K562 (cell line): Measurements from ENCODE around the gene SLC16A4. TPM values are rescaled to one million over a fixed set of nuclear protein-coding genes. Genes with fewer than 3 reads are reported as not detected.

Source experiments
- BCOR ChIP-seq: fragments of 450-650 bp; IDR thresholded peaks from 2 replicates; pipeline ENCODE4 v1.6.1; 2016
- C11orf30 ChIP-seq: fragments of 450-650 bp; IDR thresholded peaks from 2 replicates; pipeline ENCODE4 v1.6.1; 2016; ENCODE audit warnings: low read depth, mild to moderate bottlenecking
- ESRRB ChIP-seq: fragments of 250-450 bp; sonication (Bioruptor Pico); IDR thresholded peaks from 2 replicates; pipeline ENCODE4 v1.5.0; 2020; ENCODE audit warnings: mild to moderate bottlenecking, moderate library complexity, borderline replicate concordance
- GATA2 ChIP-seq: sonication (generic); formaldehyde crosslinking; IDR thresholded peaks from 2 replicates; pipeline ENCODE4 v1.4.0; 2020; ENCODE audit warnings: mild to moderate bottlenecking, missing genetic modification reagents
- HDAC2 ChIP-seq: fragments of 450-650 bp; IDR thresholded peaks from 2 replicates; pipeline ENCODE4 v1.6.1; 2016; ENCODE audit warnings: mild to moderate bottlenecking
- NFRKB ChIP-seq: fragments of 450-650 bp; IDR thresholded peaks from 2 replicates; pipeline ENCODE4 v1.6.1; 2016; ENCODE audit warnings: low read depth
- NR4A1 ChIP-seq, 2 experiments: fragments of 250-450 bp in 1 of 2; fragments of 450-650 bp in 1 of 2; sonication (Bioruptor Pico) in 1 of 2; IDR thresholded peaks; 2 replicates each; pipeline versions ENCODE4 v1.4.0 to v1.6.1; 2016 to 2020; ENCODE audit warnings: mild to moderate bottlenecking in 2 of 2, missing compliant biosample characterization in 1 of 2, missing genetic modification characterization in 1 of 2, moderate library complexity in 1 of 2
- POLR2B ChIP-seq: fragments of 450-650 bp; IDR thresholded peaks from 2 replicates; pipeline ENCODE4 v1.6.1; 2018; ENCODE audit warnings: low read depth; ENCODE audit not compliant: partially characterized antibody
- PYGO2 ChIP-seq: fragments of 450-650 bp; IDR thresholded peaks from 2 replicates; pipeline ENCODE4 v1.6.1; 2016; ENCODE audit warnings: mild to moderate bottlenecking, missing genetic modification characterization, moderate library complexity, missing compliant biosample characterization
- RHOXF2B ChIP-seq: fragments of 250-450 bp; sonication (Bioruptor Pico); conservative IDR thresholded peaks from 2 replicates; pipeline ENCODE4 v1.5.1; 2021
- RUNX1 ChIP-seq: sonication (generic); IDR thresholded peaks from 2 replicates; pipeline ENCODE4 v1.6.1; 2016; ENCODE audit warnings: antibody characterized with exemption, low read depth
- SLC30A9 ChIP-seq: fragments of 250-450 bp; sonication (Bioruptor Pico); IDR thresholded peaks from 2 replicates; pipeline ENCODE4 v1.8.0; 2022; ENCODE audit warnings: mild to moderate bottlenecking, moderate library complexity
- SOX6 ChIP-seq: fragments of 450-650 bp; IDR thresholded peaks from 2 replicates; pipeline ENCODE4 v1.6.1; 2014; ENCODE audit warnings: mild to moderate bottlenecking
- STAT5A ChIP-seq: IDR thresholded peaks from 2 replicates; pipeline ENCODE4 v1.6.1; 2012; ENCODE audit warnings: low read length, inconsistent platforms, borderline replicate concordance
- TFAM ChIP-seq: fragments of 250-450 bp; sonication (Bioruptor Pico); conservative IDR thresholded peaks from 2 replicates; pipeline ENCODE4 v1.5.0; 2021; ENCODE audit warnings: mild to moderate bottlenecking, moderate library complexity
- TRIM24 ChIP-seq, 2 experiments: fragments of 450-650 bp; IDR thresholded peaks; 2 replicates each; pipeline ENCODE4 v1.6.1; 2016
- YY1 ChIP-seq, 3 experiments: IDR thresholded peaks; 2 replicates each; pipeline ENCODE4 v1.6.1; 2011; ENCODE audit warnings: low read length in 2 of 3, mild to moderate bottlenecking in 2 of 3, moderate library complexity in 2 of 3, borderline replicate concordance in 1 of 3, control low read depth in 1 of 3, low read depth in 1 of 3; ENCODE audit not compliant: insufficient read depth in 3 of 3, insufficient replicate concordance in 2 of 3, control insufficient read depth in 1 of 3, insufficient read length in 1 of 3; ENCODE audit errors: extremely low read depth in 1 of 3
- ZBTB17 ChIP-seq: fragments of 450-650 bp; formaldehyde crosslinking; IDR thresholded peaks from 2 replicates; pipeline ENCODE4 v1.4.0; 2020; ENCODE audit warnings: mild to moderate bottlenecking
- ZNF212 ChIP-seq: fragments of 450-650 bp; formaldehyde crosslinking; IDR thresholded peaks from 2 replicates; pipeline ENCODE4 v1.4.0; 2020; ENCODE audit warnings: mild to moderate bottlenecking
- ZNF217 ChIP-seq: sonication (generic); formaldehyde crosslinking; IDR thresholded peaks from 2 replicates; pipeline ENCODE4 v1.8.0; 2022; ENCODE audit warnings: mild to moderate bottlenecking, missing genetic modification reagents
- ZNF324 ChIP-seq: fragments of 250-450 bp; sonication (Bioruptor Pico); IDR thresholded peaks from 2 replicates; pipeline ENCODE4 v1.4.0; 2020; ENCODE audit warnings: mild to moderate bottlenecking
- ZNF586 ChIP-seq: fragments of 450-650 bp; formaldehyde crosslinking; conservative IDR thresholded peaks from 2 replicates; pipeline ENCODE4 v1.4.0; 2020; ENCODE audit warnings: mild to moderate bottlenecking, moderate library complexity
- ZNF717 ChIP-seq: fragments of 250-450 bp; sonication (Bioruptor Pico); IDR thresholded peaks from 2 replicates; pipeline ENCODE4 v1.5.0; 2021
- ZZZ3 ChIP-seq: fragments of 450-650 bp; IDR thresholded peaks from 2 replicates; pipeline ENCODE4 v1.6.1; 2016; ENCODE audit warnings: antibody characterized with exemption, mild to moderate bottlenecking, moderate library complexity
- polyA plus RNA-seq, 8 experiments: library from polyadenylated mRNA; depleted of rRNA in 4 of 8; stranded (reverse) in 5 of 8; unstranded in 3 of 8; fragments of >200 nt; fragmentation: Nextera tagmentation in 2 of 8; fragmentation: Illumina TruSeq in 1 of 8; extraction: Ambion mirVana in 2 of 8; extraction: Trizol in 1 of 8; gene quantifications; 2 replicates each; pipeline versions ENCODE4 v1.2.1 to v1.2.3, GENCODE V29; 2011 to 2014; ENCODE audit warnings: inconsistent platforms in 1 of 8, missing spikeins in 1 of 8
- total RNA-seq, 7 experiments: library from RNA; depleted of rRNA in 6 of 7; stranded (reverse); fragments of >200 nt in 6 of 7; fragmentation: Illumina TruSeq in 2 of 7; extraction: Trizol in 2 of 7; gene quantifications; 2 replicates each; pipeline versions ENCODE4 v1.2.1 to v1.2.3, GENCODE V29; 2011 to 2021; ENCODE audit warnings: low replicate concordance in 1 of 7
- TF ChIP-seq, protein P1 (sequence below): sonication (generic); formaldehyde crosslinking; IDR thresholded peaks from 2 replicates; pipeline ENCODE4 v1.8.0; 2022; ENCODE audit warnings: missing genetic modification reagents, mild to moderate bottlenecking, borderline replicate concordance
- TF ChIP-seq, protein P2 (sequence below): fragments of 250-450 bp; sonication (Bioruptor Pico); IDR thresholded peaks from 2 replicates; pipeline ENCODE4 v1.8.0; 2021; ENCODE audit warnings: moderate library complexity, mild to moderate bottlenecking, inconsistent platforms
- TF ChIP-seq, protein P3 (sequence below): sonication (generic); IDR thresholded peaks from 2 replicates; pipeline ENCODE4 v1.6.1; 2016
- TF ChIP-seq, protein P4 (sequence below): fragments of 450-650 bp; IDR thresholded peaks from one replicate; pipeline ENCODE4 v1.6.1; 2018; ENCODE audit warnings: mild to moderate bottlenecking, moderate library complexity; ENCODE audit not compliant: partially characterized antibody

SLC16A4 gene
- total and polyA plus RNA-seq, 9 of the 15 experiments (the other 6 are each of a cell fraction or from before 2014, with no cell fraction given), result 0.04 to 0.31 (median 0.18) TPM; not detected in 1

- no peak for TF ChIP-seq ZNF324
- TF ChIP-seq BCOR, result peak; percentile 19; the same call in 1 of the 2 replicates
- peak; percentile 79 for TF ChIP-seq SOX6
- TF ChIP-seq ZBTB17 (CRISPR knock-in tag), result no peak
- TF ChIP-seq YY1 (IDR thresholded peaks at IDR 0.05; ENCODE audit: borderline replicate concordance in 1 of 3, control insufficient read depth in 1 of 3, extremely low read depth in 1 of 3, insufficient read depth in 3 of 3, insufficient read length in 1 of 3, insufficient replicate concordance in 2 of 3, low read depth in 1 of 3, low read length in 2 of 3), result no peak
- TF ChIP-seq TFAM, result no peak
- TF ChIP-seq PYGO2, result peak; percentile 54; the same call in 1 of the 2 replicates
- TF ChIP-seq RHOXF2B (CRISPR knock-in tag), result no peak
- TF ChIP-seq ESRRB, result no peak
- TF ChIP-seq ZZZ3, result no peak
- no peak for TF ChIP-seq ZNF212
- TF ChIP-seq HDAC2, result peak; percentile 94
- TF ChIP-seq, protein P1, sequence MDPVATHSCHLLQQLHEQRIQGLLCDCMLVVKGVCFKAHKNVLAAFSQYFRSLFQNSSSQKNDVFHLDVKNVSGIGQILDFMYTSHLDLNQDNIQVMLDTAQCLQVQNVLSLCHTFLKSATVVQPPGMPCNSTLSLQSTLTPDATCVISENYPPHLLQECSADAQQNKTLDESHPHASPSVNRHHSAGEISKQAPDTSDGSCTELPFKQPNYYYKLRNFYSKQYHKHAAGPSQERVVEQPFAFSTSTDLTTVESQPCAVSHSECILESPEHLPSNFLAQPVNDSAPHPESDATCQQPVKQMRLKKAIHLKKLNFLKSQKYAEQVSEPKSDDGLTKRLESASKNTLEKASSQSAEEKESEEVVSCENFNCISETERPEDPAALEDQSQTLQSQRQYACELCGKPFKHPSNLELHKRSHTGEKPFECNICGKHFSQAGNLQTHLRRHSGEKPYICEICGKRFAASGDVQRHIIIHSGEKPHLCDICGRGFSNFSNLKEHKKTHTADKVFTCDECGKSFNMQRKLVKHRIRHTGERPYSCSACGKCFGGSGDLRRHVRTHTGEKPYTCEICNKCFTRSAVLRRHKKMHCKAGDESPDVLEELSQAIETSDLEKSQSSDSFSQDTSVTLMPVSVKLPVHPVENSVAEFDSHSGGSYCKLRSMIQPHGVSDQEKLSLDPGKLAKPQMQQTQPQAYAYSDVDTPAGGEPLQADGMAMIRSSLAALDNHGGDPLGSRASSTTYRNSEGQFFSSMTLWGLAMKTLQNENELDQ, result no peak
- TF ChIP-seq, protein P2, sequence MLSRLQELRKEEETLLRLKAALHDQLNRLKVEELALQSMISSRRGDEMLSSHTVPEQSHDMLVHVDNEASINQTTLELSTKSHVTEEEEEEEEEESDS, result no peak
- no peak for TF ChIP-seq NFRKB
- TF ChIP-seq C11orf30, result no peak
- TF ChIP-seq, protein P3, sequence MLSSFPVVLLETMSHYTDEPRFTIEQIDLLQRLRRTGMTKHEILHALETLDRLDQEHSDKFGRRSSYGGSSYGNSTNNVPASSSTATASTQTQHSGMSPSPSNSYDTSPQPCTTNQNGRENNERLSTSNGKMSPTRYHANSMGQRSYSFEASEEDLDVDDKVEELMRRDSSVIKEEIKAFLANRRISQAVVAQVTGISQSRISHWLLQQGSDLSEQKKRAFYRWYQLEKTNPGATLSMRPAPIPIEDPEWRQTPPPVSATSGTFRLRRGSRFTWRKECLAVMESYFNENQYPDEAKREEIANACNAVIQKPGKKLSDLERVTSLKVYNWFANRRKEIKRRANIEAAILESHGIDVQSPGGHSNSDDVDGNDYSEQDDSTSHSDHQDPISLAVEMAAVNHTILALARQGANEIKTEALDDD, result no peak
- no peak for TF ChIP-seq ZNF217 (CRISPR knock-in tag)
- TF ChIP-seq STAT5A, result peak; percentile 67
- TF ChIP-seq ZNF717 (CRISPR knock-in tag), result no peak
- no peak for TF ChIP-seq NR4A1 (CRISPR knock-in tag; IDR thresholded peaks at IDR 0.05)
- 0 out of 2 replicates have a peak, but pooled peaks have one; percentile 42 for TF ChIP-seq NR4A1 (tag; IDR thresholded peaks at IDR 0.05)
- TF ChIP-seq GATA2 (CRISPR knock-in tag), result no peak
- TF ChIP-seq ZNF586 (CRISPR knock-in tag), result no peak
- TF ChIP-seq POLR2B, result no peak
- TF ChIP-seq TRIM24 (IDR thresholded peaks at IDR 0.05), result peak in 1 of 2 experiments; percentile 76; a peak in 3 of 4 replicates
- no peak for TF ChIP-seq SLC30A9 (CRISPR knock-in tag)
- TF ChIP-seq RUNX1, result no peak
- TF ChIP-seq, protein P4, sequence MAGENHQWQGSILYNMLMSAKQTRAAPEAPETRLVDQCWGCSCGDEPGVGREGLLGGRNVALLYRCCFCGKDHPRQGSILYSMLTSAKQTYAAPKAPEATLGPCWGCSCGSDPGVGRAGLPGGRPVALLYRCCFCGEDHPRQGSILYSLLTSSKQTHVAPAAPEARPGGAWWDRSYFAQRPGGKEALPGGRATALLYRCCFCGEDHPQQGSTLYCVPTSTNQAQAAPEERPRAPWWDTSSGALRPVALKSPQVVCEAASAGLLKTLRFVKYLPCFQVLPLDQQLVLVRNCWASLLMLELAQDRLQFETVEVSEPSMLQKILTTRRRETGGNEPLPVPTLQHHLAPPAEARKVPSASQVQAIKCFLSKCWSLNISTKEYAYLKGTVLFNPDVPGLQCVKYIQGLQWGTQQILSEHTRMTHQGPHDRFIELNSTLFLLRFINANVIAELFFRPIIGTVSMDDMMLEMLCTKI, result no peak
These were observed 48.1 kb upstream of the SLC16A4 start (continued) for GRCh38 chr1:110438893-110439292.
